Adrenal gland (tissue), 12 donors: ENCODE data around the gene SSH2. TPM values are rescaled to one million over a fixed set of nuclear protein-coding genes. Genes with fewer than 3 reads are reported as not detected.

Experiments
- DNase-seq, 7 donors: peaks; one replicate each; pipeline ENCODE4 v3.0.0-alpha.2; 2019 to 2020
- H3K27ac ChIP-seq, 5 donors: fragments of 200-600 bp; sonication (generic) in 4 of 5; 1 replicate in 3 of 5; 2 replicates in 2 of 5; pipeline versions ENCODE4 v1.5.1 to v1.8.0; 2016 to 2020; ENCODE audit warnings: mild to moderate bottlenecking in 1 of 5
- H3K27me3 ChIP-seq: fragments of 200-600 bp; 2 replicates; pipeline ENCODE4 v1.8.0; 2021
- H3K36me3 ChIP-seq, 2 donors: fragments of 200-600 bp; replicated peaks in 1 of 2; 1 replicate in 1 of 2; 2 replicates in 1 of 2; pipeline versions ENCODE4 v1.5.1 to v1.8.0; 2018 to 2022
- H3K4me1 ChIP-seq, 2 donors: fragments of 200-600 bp; replicated peaks in 1 of 2; 1 replicate in 1 of 2; 2 replicates in 1 of 2; pipeline versions ENCODE4 v1.5.1 to v1.8.0; 2018 to 2021
- H3K4me3 ChIP-seq, 4 donors: fragments of 200-600 bp; sonication (generic) in 3 of 4; one replicate each; pipeline ENCODE4 v1.5.1; 2016 to 2018
- H3K9me3 ChIP-seq, 3 donors: fragments of 200-600 bp; sonication (generic) in 1 of 3; replicated peaks in 1 of 3; 1 replicate in 2 of 3; 2 replicates in 1 of 3; pipeline versions ENCODE4 v1.5.1 to v1.8.0; 2016 to 2021
- CTCF ChIP-seq, 6 experiments: fragments of 450-650 bp in 4 of 6; fragments of 200-600 bp in 2 of 6; sonication (generic) in 1 of 6; IDR thresholded peaks; 1 replicate in 5 of 6; 2 replicates in 1 of 6; pipeline versions ENCODE4 v1.5.1 to v1.8.0; 2016 to 2021; ENCODE audit warnings: antibody characterized with exemption in 6 of 6, mild to moderate bottlenecking in 2 of 6, moderate library complexity in 1 of 6
- POLR2A ChIP-seq, 2 donors: fragments of 450-650 bp; IDR thresholded peaks; one replicate each; pipeline ENCODE4 v1.6.1; 2017; ENCODE audit warnings: antibody characterized with exemption in 2 of 2, mild to moderate bottlenecking in 2 of 2, moderate library complexity in 1 of 2
- WGBS, 4 donors: extraction: QIAGEN DNeasy Blood & Tissue Kit in 2 of 4; methylation state at CpG; one replicate each; pipeline versions ENCODE4 v1.1.5 to v1.1.7; 2013 to 2017; 5-methylcytosine and 5-hydroxymethylcytosine counted together
- intact Hi-C, 2 donors: fragments of 100-400 bp; cut with DNase I; formaldehyde crosslinking; loops; one replicate each; pipeline versions ENCODE4 v1.14.1 to v1.15.0; 2022 to 2023
- polyA plus RNA-seq, 3 donors: library from polyadenylated mRNA; stranded (reverse); fragments of 200-250 nt in 2 of 3; fragments of 350-450 nt in 1 of 3; fragmentation: Illumina TruSeq in 1 of 3; extraction: RNeasy Lipid Tissue Mini Kit (QIAGEN cat#74804) in 1 of 3; gene quantifications; one replicate each; pipeline ENCODE4 v1.2.3, GENCODE V29; 2013 to 2014
- total RNA-seq, 9 donors: library from RNA; depleted of rRNA in 4 of 9; stranded (reverse); fragments of >200 nt in 4 of 9; fragments of 120-200 nt in 1 of 9; fragmentation: NEBNext Ultra II Directional in 1 of 9; extraction: Animal tissue kit (Norgen Biotek cat#: 25700) in 1 of 9; gene quantifications; one replicate each; pipeline versions ENCODE4 v1.1.0 to v1.2.4, GENCODE V29; 2013 to 2023
- donor health status: healthy with polysubstance abuse.
- donor health status: Bipolar disorder and iron deficiency.
- donor health status: DM: yes; HTN: yes; CAD: no.
- donor health status: DM: no; HTN: no; CAD: no.
- donor health status: DM: no; HTN: no; CAD: no.
- donor health status: DM: yes; HTN: yes; CAD: no.

The SSH2 gene
- total and polyA plus RNA-seq, 12 donors, result 7.6 to 35.8 (median 20.8) TPM

- Histone ChIP-seq H3K4me1 (peaks cover 0 to 17% of the 10 kb centered on the region in 2 donors), H3K27me3 (no peaks in the 10 kb centered on the region), H3K27ac (no peak overlapping the region), H3K4me3 (no peak overlapping the region), H3K9me3 (no peaks in the 10 kb centered on the region), H3K36me3 (no peaks in the 10 kb centered on the region)
- TF ChIP-seq POLR2A (IDR thresholded peaks at IDR 0.05), result no peak
- TF ChIP-seq CTCF (IDR thresholded peaks at IDR 0.05), result no peak
- intact Hi-C loops, result no loop called here
- 80 to 89% (median 82%) methylated on average over 5 of the region's 5 CpGs for WGBS, 4 donors
- DNase-seq, result no peak
These were observed 235.0 kb downstream of the SSH2 start for GRCh38 chr17:29694918-29695563.

- no peaks in the 10 kb centered on the region for H3K9me3 ChIP-seq
- intact Hi-C loops, result no loop called here
- TF ChIP-seq CTCF (IDR thresholded peaks at IDR 0.05) (no peak), POLR2A (IDR thresholded peaks at IDR 0.05) (no peak)
- H3K4me1 ChIP-seq, result peaks cover 0 to 9% of the 10 kb centered on the region in 2 donors
- no peak overlapping the region for H3K4me3 ChIP-seq
- H3K27me3 ChIP-seq, result no peaks in the 10 kb centered on the region
- no peak overlapping the region for H3K27ac ChIP-seq
- WGBS, 4 donors, result 86 to 94% (median 90%) methylated on average over 3 of the region's 3 CpGs
- DNase-seq, result no peak
- H3K36me3 ChIP-seq, result no peaks in the 10 kb centered on the region
These were observed 236.3 kb downstream of the SSH2 start for GRCh38 chr17:29693751-29694150.

GRCh38 chr17:29687596-29687995, 242.4 kb downstream of the SSH2 start:
- DNase-seq, result no peak
- no peak overlapping the region for H3K27ac ChIP-seq
- 64 to 75% (median 69%) methylated on average over 2 of the region's 2 CpGs for WGBS, 4 donors
- H3K27me3 ChIP-seq, result no peaks in the 10 kb centered on the region
- H3K9me3 ChIP-seq, result no peaks in the 10 kb centered on the region
- H3K36me3 ChIP-seq, result no peaks in the 10 kb centered on the region
- peaks cover 8 to 13% of the 10 kb centered on the region in 2 donors for H3K4me1 ChIP-seq
- no peak overlapping the region for H3K4me3 ChIP-seq
- TF ChIP-seq CTCF (IDR thresholded peaks at IDR 0.05) (no peak), POLR2A (IDR thresholded peaks at IDR 0.05) (no peak)
- intact Hi-C loops, result loop anchor here in 1 of 2 donors (10.0 kb wide), 1 partner anchor 63 kb away; the partner anchor contains the start of gene CORO6

GRCh38 chr17:29686993-29687590, 242.9 kb downstream of the SSH2 start:
- intact Hi-C loops, result loop anchor here in 1 of 2 donors (10.0 kb wide), 1 partner anchor 62 kb away; the partner anchor contains the start of gene CORO6
- WGBS, 4 donors, result 70 to 83% (median 81%) methylated on average over 4 of the region's 4 CpGs
- no peaks in the 10 kb centered on the region for H3K9me3 ChIP-seq

More at GRCh38 chr17:29686993-29687590, 242.9 kb downstream of the SSH2 start:
- Histone ChIP-seq H3K36me3 (no peaks in the 10 kb centered on the region), H3K4me1 (peaks cover 9 to 14% of the 10 kb centered on the region in 2 donors), H3K27me3 (no peaks in the 10 kb centered on the region), H3K27ac (no peak overlapping the region), H3K4me3 (no peak overlapping the region)
- DNase-seq, result no peak
- TF ChIP-seq CTCF (IDR thresholded peaks at IDR 0.05) (no peak), POLR2A (IDR thresholded peaks at IDR 0.05) (no peak)
